Endodermal cell (in vitro differentiated cells): Measurements from ENCODE around the gene JPH2. TPM values are rescaled to one million over a fixed set of nuclear protein-coding genes. Genes with fewer than 3 reads are reported as not detected.

ENCODE experiments used
- DNase-seq: peaks from one replicate; pipeline ENCODE4 v3.0.0-alpha.2; 2017
- H3K27ac ChIP-seq: 2 replicates; pipeline ENCODE4 v1.5.1; 2013; ENCODE audit warnings: mild to moderate bottlenecking, low read depth, low read length, moderate library complexity
- H3K27me3 ChIP-seq: 2 replicates; pipeline ENCODE4 v1.6.1; 2013; ENCODE audit warnings: mild to moderate bottlenecking, low read length, moderate library complexity; ENCODE audit not compliant: insufficient read depth, control insufficient read depth, poor library complexity, severe bottlenecking
- H3K36me3 ChIP-seq: 2 replicates; pipeline ENCODE4 v1.7.0; 2013; ENCODE audit warnings: mild to moderate bottlenecking, low read length, moderate library complexity; ENCODE audit not compliant: control insufficient read depth, insufficient read depth
- H3K4me1 ChIP-seq: one replicate; pipeline ENCODE4 v1.7.0; 2013; ENCODE audit warnings: low read length; ENCODE audit not compliant: control insufficient read depth, insufficient read depth
- H3K4me3 ChIP-seq: 2 replicates; pipeline ENCODE4 v1.5.1; 2013; ENCODE audit warnings: mild to moderate bottlenecking, low read length, moderate library complexity
- H3K9ac ChIP-seq: 2 replicates; pipeline ENCODE4 v1.6.1; 2013; ENCODE audit warnings: mild to moderate bottlenecking, low read length, moderate library complexity; ENCODE audit not compliant: poor library complexity, severe bottlenecking; ENCODE audit errors: extremely low read depth
- H3K9me3 ChIP-seq: 2 replicates; pipeline ENCODE4 v1.6.1; 2013; ENCODE audit warnings: mild to moderate bottlenecking, low read length, moderate library complexity; ENCODE audit not compliant: control insufficient read depth
- H3K27ac Mint-ChIP-seq: 2 replicates; pipeline ENCODE4 v1.8.0; 2020; ENCODE audit warnings: mixed read lengths
- H3K27me3 Mint-ChIP-seq: 2 replicates; pipeline ENCODE4 v1.8.0; 2021; ENCODE audit warnings: mild to moderate bottlenecking, mixed read lengths; ENCODE audit not compliant: insufficient read depth
- H3K36me3 Mint-ChIP-seq: 2 replicates; pipeline ENCODE4 v1.8.0; 2020; ENCODE audit warnings: low read depth, mixed read lengths
- H3K4me1 Mint-ChIP-seq: 2 replicates; pipeline ENCODE4 v1.8.0; 2020; ENCODE audit warnings: mixed read lengths
- H3K4me3 Mint-ChIP-seq: 2 replicates; pipeline ENCODE4 v1.8.0; 2020; ENCODE audit warnings: mild to moderate bottlenecking, moderate library complexity, mixed read lengths
- H3K9me3 Mint-ChIP-seq: 2 replicates; pipeline ENCODE4 v1.8.0; 2020; ENCODE audit warnings: mild to moderate bottlenecking, mixed read lengths
- CTCF ChIP-seq: fragments of 200-600 bp; sonication (generic); conservative IDR thresholded peaks from 2 replicates; pipeline ENCODE4 v1.5.0; 2021; ENCODE audit warnings: antibody characterized with exemption, mild to moderate bottlenecking
- WGBS, 2 experiments: methylation state at CpG; one replicate each; pipeline versions ENCODE4 v1.1.5 to v1.1.7; 2013; ENCODE audit warnings: missing lambda C conversion rate in 2 of 2, mixed read lengths in 1 of 2; ENCODE audit not compliant: insufficient coverage in 1 of 2, insufficient read length in 1 of 2; 5-methylcytosine and 5-hydroxymethylcytosine counted together
- total RNA-seq, 2 donors: library from RNA; stranded (reverse); fragmentation: NEBNext Ultra II Directional in 1 of 2; extraction: Animal tissue kit (Norgen Biotek cat#: 25700) in 1 of 2; gene quantifications; 2 replicates in 1 of 2; 3 replicates in 1 of 2; pipeline ENCODE4 v1.2.1, GENCODE V29; 2021

JPH2 gene
- total RNA-seq, 2 donors from 2014 or later, result 0.86 to 1.0 TPM

GRCh38 chr20:44123251-44123650 lies 63.7 kb downstream of the JPH2 start:
- Histone ChIP-seq H3K36me3 (no peaks in the 10 kb centered on the region), H3K27me3 (no peaks in the 10 kb centered on the region), H3K4me1 (no peaks in the 10 kb centered on the region), H3K27ac (no peak overlapping the region), H3K9me3 (no peaks in the 10 kb centered on the region), H3K4me3 (no peak overlapping the region), H3K9ac (no peak overlapping the region)
- H3K4me3 Mint-ChIP-seq, result no peak overlapping the region
- H3K4me1 Mint-ChIP-seq, result no peaks in the 10 kb centered on the region
- peak; percentile 54 for DNase-seq
- H3K36me3 Mint-ChIP-seq, result no peaks in the 10 kb centered on the region
- H3K27me3 Mint-ChIP-seq, result peaks cover 3% of the 10 kb centered on the region
- no peaks in the 10 kb centered on the region for H3K9me3 Mint-ChIP-seq
- 87 to 96% methylated on average over 3 to 7 of the region's 7 CpGs for WGBS, 2 experiments
- H3K27ac Mint-ChIP-seq, result no peak overlapping the region
- TF ChIP-seq CTCF, result no peak

- peaks cover 7% of the 10 kb centered on the region for H3K27me3 Mint-ChIP-seq
- H3K27me3 ChIP-seq, result no peaks in the 10 kb centered on the region
- H3K9ac ChIP-seq, result no peak overlapping the region
- WGBS, 2 experiments, result 87 to 93% methylated on average over 9 of the region's 9 CpGs
- no peak overlapping the region for H3K27ac ChIP-seq
- no peaks in the 10 kb centered on the region for H3K4me1 Mint-ChIP-seq
- no peak for TF ChIP-seq CTCF
- no peaks in the 10 kb centered on the region for H3K9me3 ChIP-seq
- no peaks in the 10 kb centered on the region for H3K36me3 ChIP-seq
- no peaks in the 10 kb centered on the region for H3K9me3 Mint-ChIP-seq
- H3K36me3 Mint-ChIP-seq, result no peaks in the 10 kb centered on the region
- H3K4me3 Mint-ChIP-seq, result no peak overlapping the region
- no peak overlapping the region for H3K27ac Mint-ChIP-seq
- H3K4me1 ChIP-seq, result no peaks in the 10 kb centered on the region
- no peak overlapping the region for H3K4me3 ChIP-seq
- DNase-seq, result peak; percentile 26
These were observed 66.1 kb downstream of the JPH2 start for GRCh38 chr20:44120676-44121425.

DNA sequence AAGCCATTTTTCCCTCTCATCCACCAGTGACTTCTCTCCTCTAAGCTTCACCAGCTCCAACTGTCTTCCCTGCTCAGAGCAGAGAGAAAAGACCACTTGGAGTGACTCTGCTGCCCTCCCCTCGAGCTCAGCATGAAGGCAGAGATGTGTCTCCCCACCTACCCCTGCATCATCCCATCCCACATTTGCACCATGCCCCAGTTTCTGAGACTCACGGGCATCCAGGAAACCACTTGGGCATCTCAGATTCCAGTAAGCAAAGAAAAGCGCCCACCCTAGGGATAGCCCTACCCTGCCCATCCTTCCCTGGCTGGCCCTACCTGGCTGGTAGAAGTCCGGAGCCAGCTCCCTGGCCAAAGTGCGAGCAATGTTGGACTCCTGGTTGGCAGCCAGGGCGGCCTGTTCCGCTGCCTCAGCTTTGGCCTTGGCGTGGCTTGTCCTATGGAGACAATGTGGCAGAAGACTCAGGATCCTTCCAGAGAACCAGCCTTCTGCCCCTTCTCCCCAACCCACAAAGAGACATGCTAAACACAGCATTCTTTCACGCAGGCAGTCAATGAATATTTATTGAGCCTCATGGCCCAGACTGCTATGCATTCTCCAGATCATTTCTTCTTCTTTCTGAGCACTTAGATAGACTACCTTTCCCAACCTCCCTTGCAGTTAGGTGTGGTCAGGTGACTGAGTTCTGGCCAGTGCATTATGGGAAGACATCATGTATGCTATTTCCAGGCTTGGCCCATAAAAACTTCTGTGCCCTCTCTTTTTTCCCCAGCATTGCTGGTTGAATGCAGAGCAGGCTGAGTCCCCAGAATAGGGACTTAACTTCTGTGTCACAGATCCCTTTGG lies 68.6 kb downstream of the JPH2 start:
- no peak overlapping the region for H3K9ac ChIP-seq
- H3K4me1 ChIP-seq, result no peaks in the 10 kb centered on the region
- no peak overlapping the region for H3K4me3 ChIP-seq
- Mint-ChIP-seq H3K9me3 (no peaks in the 10 kb centered on the region), H3K27ac (no peak overlapping the region), H3K36me3 (no peaks in the 10 kb centered on the region), H3K4me1 (peaks cover 6% of the 10 kb centered on the region), H3K27me3 (peaks cover 13% of the 10 kb centered on the region), H3K4me3 (no peak overlapping the region)
- WGBS, 2 experiments, result 94 to 97% methylated on average over 5 to 9 of the region's 9 CpGs
- H3K27ac ChIP-seq, result no peak overlapping the region
- H3K36me3 ChIP-seq, result no peaks in the 10 kb centered on the region
- TF ChIP-seq CTCF, result no peak
- no peaks in the 10 kb centered on the region for H3K27me3 ChIP-seq
- no peaks in the 10 kb centered on the region for H3K9me3 ChIP-seq
- peak; percentile 38 for DNase-seq
